Tibial nerve (tissue), 4 donors: ENCODE measurements around the gene LAIR1. TPM values are rescaled to one million over a fixed set of nuclear protein-coding genes. Genes with fewer than 3 reads are reported as not detected.

Experiments
- DNase-seq, 2 donors: peaks; one replicate each; pipeline ENCODE4 v3.0.0-alpha.2; 2019; ENCODE audit warnings: low spot score in 2 of 2
- H3K27ac ChIP-seq, 4 donors: fragments of 200-600 bp; sonication (generic) in 3 of 4; one replicate each; pipeline ENCODE4 v1.5.1; 2017 to 2019; ENCODE audit warnings: mild to moderate bottlenecking in 1 of 4
- H3K27me3 ChIP-seq, 2 donors: fragments of 200-600 bp; sonication (generic) in 1 of 2; one replicate each; pipeline versions ENCODE4 v1.5.1 to v1.6.0; 2017 to 2019
- H3K36me3 ChIP-seq, 3 donors: fragments of 200-600 bp; sonication (generic); one replicate each; pipeline ENCODE4 v1.5.1; 2018 to 2019
- H3K4me1 ChIP-seq, 4 donors: fragments of 200-600 bp; sonication (generic) in 3 of 4; one replicate each; pipeline ENCODE4 v1.5.1; 2017 to 2019
- H3K4me3 ChIP-seq, 4 donors: fragments of 200-600 bp; sonication (generic) in 3 of 4; one replicate each; pipeline ENCODE4 v1.5.1; 2017 to 2019; ENCODE audit warnings: mild to moderate bottlenecking in 1 of 4, moderate library complexity in 1 of 4
- H3K9me3 ChIP-seq, 4 donors: fragments of 200-600 bp; sonication (generic) in 3 of 4; one replicate each; pipeline ENCODE4 v1.5.1; 2017 to 2019
- CTCF ChIP-seq, 5 experiments: fragments of 200-600 bp in 3 of 5; fragments of 450-650 bp in 2 of 5; sonication (generic) in 3 of 5; IDR thresholded peaks; one replicate each; pipeline ENCODE4 v1.5.1; 2016 to 2019; ENCODE audit warnings: antibody characterized with exemption in 5 of 5, mild to moderate bottlenecking in 3 of 5, moderate library complexity in 2 of 5
- EP300 ChIP-seq, 2 donors: sonication (generic); formaldehyde crosslinking; IDR thresholded peaks; one replicate each; pipeline ENCODE4 v1.6.1; 2017; ENCODE audit warnings: antibody characterized with exemption in 2 of 2, mild to moderate bottlenecking in 1 of 2
- POLR2A ChIP-seq, 2 donors: fragments of 450-650 bp; IDR thresholded peaks; one replicate each; pipeline ENCODE4 v1.6.1; 2017; ENCODE audit warnings: antibody characterized with exemption in 2 of 2, mild to moderate bottlenecking in 2 of 2, moderate library complexity in 2 of 2
- WGBS, 2 donors: methylation state at CpG; one replicate each; pipeline ENCODE4 v1.1.5; 2018; 5-methylcytosine and 5-hydroxymethylcytosine counted together
- total RNA-seq, 4 donors: library from RNA; depleted of rRNA; stranded (reverse); fragments of >200 nt; gene quantifications; one replicate each; pipeline ENCODE4 v1.1.0, GENCODE V29; 2016

LAIR1 gene
- total RNA-seq, 4 donors from 2014 or later: 15.5 to 59.1 (median 31.1) TPM

GRCh38 chr19:54338521-54338920 lies 26.2 kb downstream of the LAIR1 start:
- no peak for DNase-seq
- 88 to 89% methylated on average over 5 to 6 of the region's 6 CpGs for WGBS, 2 donors
- H3K4me3 ChIP-seq: no peak overlapping the region

GRCh38 chr19:54337858-54338230 lies 26.9 kb downstream of the LAIR1 start:
- WGBS, 2 donors: 72 to 75% methylated on average over 9 of the region's 9 CpGs
- Histone ChIP-seq H3K9me3 (no peaks in the 10 kb centered on the region), H3K36me3 (no peaks in the 10 kb centered on the region), H3K4me1 (no peaks in the 10 kb centered on the region), H3K4me3 (no peak overlapping the region), H3K27ac (no peak overlapping the region), H3K27me3 (no peaks in the 10 kb centered on the region)
- TF ChIP-seq POLR2A (IDR thresholded peaks at IDR 0.05) (no peak), EP300 (IDR thresholded peaks at IDR 0.05) (no peak), CTCF (IDR thresholded peaks at IDR 0.05) (no peak)
- DNase-seq: no peak

More at GRCh38 chr19:54338521-54338920, 26.2 kb downstream of the LAIR1 start:
- H3K9me3 ChIP-seq: no peaks in the 10 kb centered on the region
- TF ChIP-seq EP300 (IDR thresholded peaks at IDR 0.05) (no peak), POLR2A (IDR thresholded peaks at IDR 0.05) (no peak), CTCF (IDR thresholded peaks at IDR 0.05) (no peak)
- no peak overlapping the region for H3K27ac ChIP-seq
- H3K36me3 ChIP-seq: no peaks in the 10 kb centered on the region
- H3K27me3 ChIP-seq: no peaks in the 10 kb centered on the region
- H3K4me1 ChIP-seq: no peaks in the 10 kb centered on the region

GRCh38 chr19:54336893-54337857 lies 27.6 kb downstream of the LAIR1 start:
- H3K27me3 ChIP-seq: no peaks in the 10 kb centered on the region
- no peaks in the 10 kb centered on the region for H3K9me3 ChIP-seq
- H3K4me1 ChIP-seq: no peaks in the 10 kb centered on the region
- H3K4me3 ChIP-seq: no peak overlapping the region
- H3K36me3 ChIP-seq: no peaks in the 10 kb centered on the region
- no peak for TF ChIP-seq CTCF (IDR thresholded peaks at IDR 0.05)
- no peak for TF ChIP-seq EP300 (IDR thresholded peaks at IDR 0.05)
- TF ChIP-seq POLR2A (IDR thresholded peaks at IDR 0.05): no peak
- DNase-seq: no peak
- 67 to 75% methylated on average over 22 to 34 of the region's 34 CpGs for WGBS, 2 donors
- H3K27ac ChIP-seq: no peak overlapping the region

- Histone ChIP-seq H3K4me1 (no peaks in the 10 kb centered on the region), H3K4me3 (no peak overlapping the region), H3K27me3 (no peaks in the 10 kb centered on the region), H3K27ac (no peak overlapping the region), H3K9me3 (no peaks in the 10 kb centered on the region), H3K36me3 (no peaks in the 10 kb centered on the region)
- WGBS, 2 donors: 68 to 74% methylated on average over 12 of the region's 12 CpGs
- no peak for TF ChIP-seq CTCF (IDR thresholded peaks at IDR 0.05)
- no peak for TF ChIP-seq POLR2A (IDR thresholded peaks at IDR 0.05)
- TF ChIP-seq EP300 (IDR thresholded peaks at IDR 0.05): no peak
- DNase-seq: no peak
Observed at GRCh38 chr19:54335979-54336892, 28.5 kb downstream of the LAIR1 start.
